ENCODE data around the gene GKN2. TPM values are rescaled to one million over a fixed set of nuclear protein-coding genes. Genes with fewer than 3 reads are reported as not detected.

Gene GKN2
- total and polyA plus RNA-seq, 9 of the 15 experiments (the other 6 are each of a cell fraction or from before 2014, with no cell fraction given) = not detected

DNA sequence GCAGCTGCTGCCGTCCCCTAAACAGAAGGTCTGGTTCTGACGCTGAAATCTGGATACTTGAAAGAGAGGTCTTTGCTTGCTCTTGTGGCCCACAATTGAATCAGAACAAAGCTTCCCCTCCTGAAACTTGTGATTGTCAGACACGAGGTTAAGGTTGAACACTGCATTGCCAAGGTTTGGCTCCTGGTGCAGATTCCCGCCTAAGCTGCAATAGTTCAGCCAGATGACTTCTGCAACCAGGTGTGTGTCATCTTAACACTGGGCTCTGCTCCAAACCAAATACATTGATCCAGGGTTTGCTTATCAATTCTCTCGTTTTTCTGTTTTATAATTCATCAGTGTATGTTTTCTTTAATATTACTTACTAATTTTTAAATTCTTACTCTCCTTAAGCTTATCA, 36.3 kb upstream of the GKN2 start (continued):
- TF ChIP-seq, protein P1, sequence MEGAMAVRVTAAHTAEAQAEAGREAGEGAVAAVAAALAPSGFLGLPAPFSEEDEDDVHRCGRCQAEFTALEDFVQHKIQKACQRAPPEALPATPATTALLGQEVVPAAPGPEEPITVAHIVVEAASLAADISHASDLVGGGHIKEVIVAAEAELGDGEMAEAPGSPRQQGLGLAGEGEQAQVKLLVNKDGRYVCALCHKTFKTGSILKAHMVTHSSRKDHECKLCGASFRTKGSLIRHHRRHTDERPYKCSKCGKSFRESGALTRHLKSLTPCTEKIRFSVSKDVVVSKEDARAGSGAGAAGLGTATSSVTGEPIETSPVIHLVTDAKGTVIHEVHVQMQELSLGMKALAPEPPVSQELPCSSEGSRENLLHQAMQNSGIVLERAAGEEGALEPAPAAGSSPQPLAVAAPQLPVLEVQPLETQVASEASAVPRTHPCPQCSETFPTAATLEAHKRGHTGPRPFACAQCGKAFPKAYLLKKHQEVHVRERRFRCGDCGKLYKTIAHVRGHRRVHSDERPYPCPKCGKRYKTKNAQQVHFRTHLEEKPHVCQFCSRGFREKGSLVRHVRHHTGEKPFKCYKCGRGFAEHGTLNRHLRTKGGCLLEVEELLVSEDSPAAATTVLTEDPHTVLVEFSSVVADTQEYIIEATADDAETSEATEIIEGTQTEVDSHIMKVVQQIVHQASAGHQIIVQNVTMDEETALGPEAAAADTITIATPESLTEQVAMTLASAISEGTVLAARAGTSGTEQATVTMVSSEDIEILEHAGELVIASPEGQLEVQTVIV (CRISPR knock-in tag; IDR thresholded peaks at IDR 0.05; ENCODE audit: borderline replicate concordance) = no peak
- TF ChIP-seq SMAD2 (IDR thresholded peaks at IDR 0.05; ENCODE audit: low read depth, low read length) = no peak
- TF ChIP-seq, protein P2, sequence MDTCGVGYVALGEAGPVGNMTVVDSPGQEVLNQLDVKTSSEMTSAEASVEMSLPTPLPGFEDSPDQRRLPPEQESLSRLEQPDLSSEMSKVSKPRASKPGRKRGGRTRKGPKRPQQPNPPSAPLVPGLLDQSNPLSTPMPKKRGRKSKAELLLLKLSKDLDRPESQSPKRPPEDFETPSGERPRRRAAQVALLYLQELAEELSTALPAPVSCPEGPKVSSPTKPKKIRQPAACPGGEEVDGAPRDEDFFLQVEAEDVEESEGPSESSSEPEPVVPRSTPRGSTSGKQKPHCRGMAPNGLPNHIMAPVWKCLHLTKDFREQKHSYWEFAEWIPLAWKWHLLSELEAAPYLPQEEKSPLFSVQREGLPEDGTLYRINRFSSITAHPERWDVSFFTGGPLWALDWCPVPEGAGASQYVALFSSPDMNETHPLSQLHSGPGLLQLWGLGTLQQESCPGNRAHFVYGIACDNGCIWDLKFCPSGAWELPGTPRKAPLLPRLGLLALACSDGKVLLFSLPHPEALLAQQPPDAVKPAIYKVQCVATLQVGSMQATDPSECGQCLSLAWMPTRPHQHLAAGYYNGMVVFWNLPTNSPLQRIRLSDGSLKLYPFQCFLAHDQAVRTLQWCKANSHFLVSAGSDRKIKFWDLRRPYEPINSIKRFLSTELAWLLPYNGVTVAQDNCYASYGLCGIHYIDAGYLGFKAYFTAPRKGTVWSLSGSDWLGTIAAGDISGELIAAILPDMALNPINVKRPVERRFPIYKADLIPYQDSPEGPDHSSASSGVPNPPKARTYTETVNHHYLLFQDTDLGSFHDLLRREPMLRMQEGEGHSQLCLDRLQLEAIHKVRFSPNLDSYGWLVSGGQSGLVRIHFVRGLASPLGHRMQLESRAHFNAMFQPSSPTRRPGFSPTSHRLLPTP (IDR thresholded peaks at IDR 0.05; ENCODE audit: borderline replicate concordance, extremely low read depth, insufficient read length) = no peak
- TF ChIP-seq, protein P3, sequence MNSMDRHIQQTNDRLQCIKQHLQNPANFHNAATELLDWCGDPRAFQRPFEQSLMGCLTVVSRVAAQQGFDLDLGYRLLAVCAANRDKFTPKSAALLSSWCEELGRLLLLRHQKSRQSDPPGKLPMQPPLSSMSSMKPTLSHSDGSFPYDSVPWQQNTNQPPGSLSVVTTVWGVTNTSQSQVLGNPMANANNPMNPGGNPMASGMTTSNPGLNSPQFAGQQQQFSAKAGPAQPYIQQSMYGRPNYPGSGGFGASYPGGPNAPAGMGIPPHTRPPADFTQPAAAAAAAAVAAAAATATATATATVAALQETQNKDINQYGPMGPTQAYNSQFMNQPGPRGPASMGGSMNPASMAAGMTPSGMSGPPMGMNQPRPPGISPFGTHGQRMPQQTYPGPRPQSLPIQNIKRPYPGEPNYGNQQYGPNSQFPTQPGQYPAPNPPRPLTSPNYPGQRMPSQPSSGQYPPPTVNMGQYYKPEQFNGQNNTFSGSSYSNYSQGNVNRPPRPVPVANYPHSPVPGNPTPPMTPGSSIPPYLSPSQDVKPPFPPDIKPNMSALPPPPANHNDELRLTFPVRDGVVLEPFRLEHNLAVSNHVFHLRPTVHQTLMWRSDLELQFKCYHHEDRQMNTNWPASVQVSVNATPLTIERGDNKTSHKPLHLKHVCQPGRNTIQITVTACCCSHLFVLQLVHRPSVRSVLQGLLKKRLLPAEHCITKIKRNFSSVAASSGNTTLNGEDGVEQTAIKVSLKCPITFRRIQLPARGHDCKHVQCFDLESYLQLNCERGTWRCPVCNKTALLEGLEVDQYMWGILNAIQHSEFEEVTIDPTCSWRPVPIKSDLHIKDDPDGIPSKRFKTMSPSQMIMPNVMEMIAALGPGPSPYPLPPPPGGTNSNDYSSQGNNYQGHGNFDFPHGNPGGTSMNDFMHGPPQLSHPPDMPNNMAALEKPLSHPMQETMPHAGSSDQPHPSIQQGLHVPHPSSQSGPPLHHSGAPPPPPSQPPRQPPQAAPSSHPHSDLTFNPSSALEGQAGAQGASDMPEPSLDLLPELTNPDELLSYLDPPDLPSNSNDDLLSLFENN (IDR thresholded peaks at IDR 0.05; ENCODE audit: low read depth in 2 of 2, low read length in 2 of 2) = no peak
- TF ChIP-seq ZSCAN32 (CRISPR knock-in tag; IDR thresholded peaks at IDR 0.05) = no peak

Measured in K562 (cell line).